ENCODE results near the gene ERICH6B.

DNA sequence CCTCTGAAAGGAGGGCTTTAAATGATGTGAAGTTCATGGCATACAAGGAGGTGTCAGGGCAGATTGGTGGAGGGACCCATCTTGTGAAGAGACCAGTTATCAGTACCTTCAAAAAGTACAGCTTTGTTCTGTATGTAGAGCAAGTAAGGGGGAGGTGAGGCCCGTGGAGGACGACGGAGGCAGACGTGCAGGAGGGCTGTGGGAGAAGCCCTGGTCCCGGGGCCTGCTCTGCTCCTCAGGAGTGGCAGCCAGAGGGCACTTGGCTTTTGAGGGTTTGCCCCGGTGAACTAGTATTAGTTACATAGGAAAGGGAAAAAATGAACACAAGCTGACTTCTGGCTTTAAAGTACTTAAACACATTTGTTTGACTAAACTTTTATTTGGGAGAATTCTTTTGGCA, 108.7 kb downstream of the ERICH6B start:
- TF ChIP-seq, protein P1, sequence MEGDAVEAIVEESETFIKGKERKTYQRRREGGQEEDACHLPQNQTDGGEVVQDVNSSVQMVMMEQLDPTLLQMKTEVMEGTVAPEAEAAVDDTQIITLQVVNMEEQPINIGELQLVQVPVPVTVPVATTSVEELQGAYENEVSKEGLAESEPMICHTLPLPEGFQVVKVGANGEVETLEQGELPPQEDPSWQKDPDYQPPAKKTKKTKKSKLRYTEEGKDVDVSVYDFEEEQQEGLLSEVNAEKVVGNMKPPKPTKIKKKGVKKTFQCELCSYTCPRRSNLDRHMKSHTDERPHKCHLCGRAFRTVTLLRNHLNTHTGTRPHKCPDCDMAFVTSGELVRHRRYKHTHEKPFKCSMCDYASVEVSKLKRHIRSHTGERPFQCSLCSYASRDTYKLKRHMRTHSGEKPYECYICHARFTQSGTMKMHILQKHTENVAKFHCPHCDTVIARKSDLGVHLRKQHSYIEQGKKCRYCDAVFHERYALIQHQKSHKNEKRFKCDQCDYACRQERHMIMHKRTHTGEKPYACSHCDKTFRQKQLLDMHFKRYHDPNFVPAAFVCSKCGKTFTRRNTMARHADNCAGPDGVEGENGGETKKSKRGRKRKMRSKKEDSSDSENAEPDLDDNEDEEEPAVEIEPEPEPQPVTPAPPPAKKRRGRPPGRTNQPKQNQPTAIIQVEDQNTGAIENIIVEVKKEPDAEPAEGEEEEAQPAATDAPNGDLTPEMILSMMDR (IDR thresholded peaks at IDR 0.05; ENCODE audit: insufficient read depth, low read depth, low read length), result no peak
- no peak for TF ChIP-seq EZH2 (IDR thresholded peaks at IDR 0.05; ENCODE audit: insufficient read depth, low read length)
